ENCODE results near the gene TBCD. TPM values are rescaled to one million over a fixed set of nuclear protein-coding genes. Genes with fewer than 3 reads are reported as not detected.
A peak's percentile ranks its signal among the peaks of the same experiment; 100 is the strongest.

The TBCD gene
- total RNA-seq, 2 experiments from 2014 or later, result 77.8 to 85.8 TPM

DNA sequence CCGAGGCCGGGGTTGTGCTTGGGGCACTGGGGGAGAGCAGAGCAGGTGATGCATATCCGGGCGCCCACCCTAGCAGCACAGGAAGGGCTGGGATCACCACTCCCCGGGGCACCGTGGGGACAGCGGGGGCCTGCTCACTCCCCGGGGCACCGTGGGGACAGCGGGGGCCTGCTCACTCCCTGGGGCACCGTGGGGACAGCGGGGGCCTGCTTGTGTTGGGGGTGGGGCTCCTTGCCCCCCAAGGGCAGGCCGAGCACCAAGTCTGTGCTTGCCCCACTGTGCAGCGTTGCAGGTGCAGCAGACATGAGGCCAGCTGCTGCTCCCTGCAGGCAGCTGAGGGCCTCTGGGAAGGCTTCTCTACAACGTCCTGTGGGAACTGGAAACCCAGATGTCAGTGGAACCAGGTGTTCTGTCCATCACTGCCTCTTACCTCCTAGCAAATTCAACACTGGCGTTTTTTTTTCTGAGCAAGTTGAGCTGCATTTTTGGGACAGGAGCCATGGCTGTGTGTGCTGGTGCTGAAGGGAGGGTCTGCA is 112.9 kb downstream of the TBCD start:
- DNase-seq (no peak), ATAC-seq (peak; percentile 18)
- peaks cover 1% of the 10 kb centered on the region for H3K36me3 Mint-ChIP-seq (ENCODE audit: low read depth)
- peaks cover 68% of the 10 kb centered on the region for H3K4me1 Mint-ChIP-seq (ENCODE audit: low read depth)
- no peaks in the 10 kb centered on the region for H3K9me3 Mint-ChIP-seq
- intact Hi-C loops (cut with micrococcal nuclease), result no loop called here
- peak overlapping the region; percentile 74 for H3K4me3 Mint-ChIP-seq
- H3K27me3 Mint-ChIP-seq, result no peaks in the 10 kb centered on the region
- peak overlapping the region; percentile 97 for H3K27ac Mint-ChIP-seq
- ChIA-PET CTCF (interaction anchor here (0.9 to 2.5 kb wide), 5 partner anchors 11 to 97 kb away, joined by 3 to 9 read pairs (median 5); no protein-coding TSS in a partner anchor), POLR2A (interaction anchor here (0.8 to 4.6 kb wide), 8 partner anchors 11 to 42 kb away, joined by 3 to 34 read pairs (median 3); no protein-coding TSS in a partner anchor)
- TF ChIP-seq, protein P1, sequence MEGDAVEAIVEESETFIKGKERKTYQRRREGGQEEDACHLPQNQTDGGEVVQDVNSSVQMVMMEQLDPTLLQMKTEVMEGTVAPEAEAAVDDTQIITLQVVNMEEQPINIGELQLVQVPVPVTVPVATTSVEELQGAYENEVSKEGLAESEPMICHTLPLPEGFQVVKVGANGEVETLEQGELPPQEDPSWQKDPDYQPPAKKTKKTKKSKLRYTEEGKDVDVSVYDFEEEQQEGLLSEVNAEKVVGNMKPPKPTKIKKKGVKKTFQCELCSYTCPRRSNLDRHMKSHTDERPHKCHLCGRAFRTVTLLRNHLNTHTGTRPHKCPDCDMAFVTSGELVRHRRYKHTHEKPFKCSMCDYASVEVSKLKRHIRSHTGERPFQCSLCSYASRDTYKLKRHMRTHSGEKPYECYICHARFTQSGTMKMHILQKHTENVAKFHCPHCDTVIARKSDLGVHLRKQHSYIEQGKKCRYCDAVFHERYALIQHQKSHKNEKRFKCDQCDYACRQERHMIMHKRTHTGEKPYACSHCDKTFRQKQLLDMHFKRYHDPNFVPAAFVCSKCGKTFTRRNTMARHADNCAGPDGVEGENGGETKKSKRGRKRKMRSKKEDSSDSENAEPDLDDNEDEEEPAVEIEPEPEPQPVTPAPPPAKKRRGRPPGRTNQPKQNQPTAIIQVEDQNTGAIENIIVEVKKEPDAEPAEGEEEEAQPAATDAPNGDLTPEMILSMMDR (IDR thresholded peaks at IDR 0.05), result no peak

DNA sequence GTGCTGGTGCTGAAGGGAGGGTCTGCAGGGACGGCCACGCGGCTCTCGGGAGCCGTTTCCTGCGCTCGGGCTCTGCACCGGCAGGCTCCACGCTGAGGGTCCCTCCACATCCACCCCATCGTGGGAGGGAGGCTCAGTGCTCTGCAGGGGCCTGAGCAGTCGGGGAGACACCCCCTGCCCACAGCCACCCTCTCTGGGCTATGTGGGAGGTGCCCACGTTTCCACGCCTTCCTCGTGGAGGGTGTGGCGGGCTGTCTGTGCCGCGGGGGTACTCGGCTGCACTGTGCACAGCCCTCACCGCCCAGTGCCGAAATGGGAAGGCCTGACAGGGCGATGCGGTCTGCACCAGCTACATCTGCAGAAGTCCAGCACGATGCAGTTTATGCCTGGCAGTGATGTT is 113.4 kb downstream of the TBCD start:
- Mint-ChIP-seq H3K36me3 (ENCODE audit: low read depth) (peaks cover 5% of the 10 kb centered on the region), H3K27ac (peak overlapping the region; percentile 70), H3K27me3 (no peaks in the 10 kb centered on the region), H3K4me3 (peak overlapping the region; percentile 47), H3K9me3 (no peaks in the 10 kb centered on the region), H3K4me1 (ENCODE audit: low read depth) (peaks cover 63% of the 10 kb centered on the region)
- DNase-seq (no peak), ATAC-seq (no peak)
- ChIA-PET POLR2A (interaction anchor here (0.8 to 4.6 kb wide), 5 partner anchors 11 to 43 kb away, joined by 3 to 34 read pairs (median 3); no protein-coding TSS in a partner anchor), CTCF (interaction anchor here (1.0 to 2.5 kb wide), 3 partner anchors 10 to 97 kb away, joined by 3 to 9 read pairs (median 3); no protein-coding TSS in a partner anchor)
- TF ChIP-seq, protein P1 (IDR thresholded peaks at IDR 0.05), result no peak
- intact Hi-C loops (cut with micrococcal nuclease), result no loop called here

DNA sequence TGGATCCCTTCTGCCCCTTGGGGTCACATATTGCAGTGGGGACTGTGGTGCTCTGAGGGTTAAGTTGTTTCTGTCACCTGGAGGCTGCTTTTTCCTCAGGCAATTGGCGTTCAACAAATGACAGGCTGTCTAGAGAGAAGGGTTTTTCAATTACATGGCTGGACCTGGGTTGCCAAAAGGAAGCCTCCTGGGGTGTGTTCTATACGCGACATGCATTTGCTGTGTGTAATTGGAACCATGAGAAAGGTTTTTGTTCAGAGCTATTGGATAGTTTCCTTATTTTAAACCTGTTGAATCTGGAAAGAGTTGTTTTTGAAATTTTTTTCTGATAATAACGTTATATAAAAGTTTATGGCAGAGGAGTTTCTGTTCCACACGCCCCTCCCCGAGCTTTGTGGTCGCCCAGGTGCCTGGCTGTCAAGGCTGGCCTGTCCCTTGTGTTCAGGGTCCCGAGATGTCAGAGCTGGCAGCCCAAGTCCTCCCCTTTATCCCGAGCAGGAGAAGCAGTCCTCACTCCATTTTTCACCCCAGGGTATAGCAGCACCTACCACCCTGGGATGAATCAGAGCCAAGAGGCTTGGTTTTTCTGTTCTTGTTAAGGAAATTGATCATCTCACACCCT is 114.0 kb downstream of the TBCD start:
- H3K27me3 Mint-ChIP-seq, result no peaks in the 10 kb centered on the region
- POLR2A ChIA-PET, result interaction anchor here (0.9 to 4.6 kb wide), 2 partner anchors 13 to 17 kb away, joined by 3 to 34 read pairs; no protein-coding TSS in a partner anchor
- peak overlapping the region; percentile 70 for H3K27ac Mint-ChIP-seq
- no peak overlapping the region for H3K4me3 Mint-ChIP-seq
- CTCF ChIA-PET, result interaction anchor here (0.7 to 1.0 kb wide), 2 partner anchors 19 to 27 kb away, joined by 3 to 4 read pairs; no protein-coding TSS in a partner anchor
- H3K36me3 Mint-ChIP-seq (ENCODE audit: low read depth), result peaks cover 10% of the 10 kb centered on the region
- H3K9me3 Mint-ChIP-seq, result no peaks in the 10 kb centered on the region
- TF ChIP-seq, protein P1 (IDR thresholded peaks at IDR 0.05), result no peak
- DNase-seq (no peak), ATAC-seq (no peak)
- intact Hi-C loops (cut with micrococcal nuclease), result no loop called here
- H3K4me1 Mint-ChIP-seq (ENCODE audit: low read depth), result peaks cover 64% of the 10 kb centered on the region

DNA sequence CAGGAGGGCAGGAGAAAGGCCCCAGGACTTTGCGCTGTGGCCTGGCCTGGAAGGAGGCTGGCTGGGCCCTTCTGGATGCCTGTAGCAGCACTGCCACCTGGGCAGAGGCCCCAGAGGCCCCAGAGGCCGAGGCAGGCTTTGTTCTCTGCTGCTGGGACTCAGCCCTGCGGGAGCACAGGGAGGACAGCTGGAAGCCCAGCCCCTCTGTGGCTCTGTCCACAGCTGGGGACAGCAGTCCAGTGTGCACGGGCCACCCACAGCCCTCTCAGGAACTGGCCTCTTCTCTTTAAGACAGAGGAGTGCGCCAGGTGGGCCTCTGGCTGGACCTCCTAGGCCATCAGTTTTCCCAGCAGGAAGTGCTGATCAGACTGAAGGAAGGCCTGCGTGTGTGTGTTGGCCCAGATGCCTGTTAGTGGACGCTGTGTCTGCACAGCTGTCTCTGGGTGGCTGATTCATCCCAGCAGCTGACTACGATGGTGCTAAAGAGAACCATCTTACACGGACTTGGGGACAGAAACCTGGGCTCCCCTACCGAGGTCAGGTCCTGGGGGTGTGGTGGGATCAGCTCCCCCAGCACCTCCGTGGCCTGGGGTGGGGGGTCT is 114.8 kb downstream of the TBCD start:
- TF ChIP-seq, protein P1 (IDR thresholded peaks at IDR 0.05), result no peak
- H3K27me3 Mint-ChIP-seq, result no peaks in the 10 kb centered on the region
- no peaks in the 10 kb centered on the region for H3K9me3 Mint-ChIP-seq
- intact Hi-C loops (cut with micrococcal nuclease), result no loop called here
- ChIA-PET POLR2A (interaction anchor here (4.6 kb wide), 1 partner anchor 17 kb away, joined by 34 read pairs; no protein-coding TSS in a partner anchor), CTCF (interaction anchor here (0.7 kb wide), 1 partner anchor 19 kb away, joined by 4 read pairs; no protein-coding TSS in a partner anchor)
- no peak for DNase-seq
- no peak overlapping the region for H3K4me3 Mint-ChIP-seq
- ATAC-seq, result no peak
- peaks cover 65% of the 10 kb centered on the region for H3K4me1 Mint-ChIP-seq (ENCODE audit: low read depth)
- H3K27ac Mint-ChIP-seq, result no peak overlapping the region
- H3K36me3 Mint-ChIP-seq (ENCODE audit: low read depth), result peaks cover 14% of the 10 kb centered on the region

Measured in activated CD8-positive, alpha-beta T cell treated with anti-CD3 and anti-CD28 coated beads for 36 hours (primary cell).